ENCODE measurements around the gene NBR1. TPM values are rescaled to one million over a fixed set of nuclear protein-coding genes. Genes with fewer than 3 reads are reported as not detected.

The NBR1 gene
- total RNA-seq, 1 experiment from 2014 or later, result 31.7 TPM

Other genes starting within 250 kb of the NBR1 start
- gene AARSD1, start 206.8 kb upstream of the NBR1 start, total RNA-seq (2014; rRNA removed; shearing (Covaris generic)), result 21.1 and 25.7 TPM in 2 replicates
- gene PTGES3L, start 191.1 kb upstream of the NBR1 start, total RNA-seq (2014; rRNA removed; shearing (Covaris generic)), result 0.06 and 0.23 TPM in 2 replicates
- 4.2 and 4.3 TPM in 2 replicates for gene RUNDC1, start 190.6 kb upstream of the NBR1 start, total RNA-seq (2014; rRNA removed; shearing (Covaris generic))
- 1,016 and 1,106 TPM in 2 replicates for gene RPL27, start 172.8 kb upstream of the NBR1 start, total RNA-seq (2014; rRNA removed; shearing (Covaris generic))
- gene IFI35, start 164.4 kb upstream of the NBR1 start, total RNA-seq (2014; rRNA removed; shearing (Covaris generic)), result 6.0 and 7.8 TPM in 2 replicates
- gene VAT1, start 148.8 kb upstream of the NBR1 start, total RNA-seq (2014; rRNA removed; shearing (Covaris generic)), result 57.9 and 69.3 TPM in 2 replicates
- 0.11 TPM in 1 of 2 replicates, not detected in the other for gene RND2, start 146.0 kb upstream of the NBR1 start, total RNA-seq (2014; rRNA removed; shearing (Covaris generic))
- 41.0 and 41.8 TPM in 2 replicates for gene BRCA1, start 45.9 kb upstream of the NBR1 start, total RNA-seq (2014; rRNA removed; shearing (Covaris generic))
- 1.8 and 3.8 TPM in 2 replicates for gene TMEM106A, start 40.7 kb downstream of the NBR1 start, total RNA-seq (2014; rRNA removed; shearing (Covaris generic))
- gene CCDC200, start 57.4 kb downstream of the NBR1 start, total RNA-seq (2014; rRNA removed; shearing (Covaris generic)), result not detected in 2 replicates
- not detected in 2 replicates for gene RNU2-1, start 62.8 kb downstream of the NBR1 start, total RNA-seq (2014; rRNA removed; shearing (Covaris generic))
- gene ARL4D, start 227.8 kb downstream of the NBR1 start, total RNA-seq (2014; rRNA removed; shearing (Covaris generic)), result 7.0 and 12.8 TPM in 2 replicates